ENCODE data around the gene ATF3.

Gene ATF3

DNA sequence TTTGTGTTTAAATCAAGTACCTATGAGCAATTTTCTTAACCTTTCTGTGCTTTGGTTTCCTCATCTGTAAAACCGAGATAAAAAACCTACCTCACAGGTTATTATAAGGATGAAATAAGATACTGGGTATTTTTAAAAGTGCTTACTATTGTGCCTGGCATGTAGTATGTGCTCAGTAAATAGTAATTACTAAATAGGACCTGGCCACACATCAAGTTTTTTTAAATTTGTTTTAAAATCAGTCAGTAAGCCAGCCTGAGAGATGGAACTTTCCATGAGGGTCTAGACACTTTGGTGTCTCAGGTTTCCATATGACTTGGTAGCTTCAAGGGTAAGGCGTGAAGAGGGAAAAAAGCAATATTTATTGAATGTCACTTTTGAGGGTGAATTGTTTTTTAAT is 7.0 kb upstream of the ATF3 start:
- ATAC-seq (ENCODE audit: insufficient read depth, low read depth): no peak
- Histone ChIP-seq H3K27ac (ENCODE audit: low read length) (no peak overlapping the region), H3K4me1 (ENCODE audit: insufficient read depth, low read length) (peaks cover 11% of the 10 kb centered on the region), H2AFZ (ENCODE audit: low read depth, low read length) (no peak overlapping the region), H3K4me2 (ENCODE audit: insufficient read depth, low read length) (no peak overlapping the region), H4K20me1 (ENCODE audit: insufficient read depth, low read length) (no peaks in the 10 kb centered on the region), H3K9ac (ENCODE audit: low read depth, low read length) (no peak overlapping the region), H3K9me3 (ENCODE audit: insufficient read depth, low read length, severe bottlenecking) (no peaks in the 10 kb centered on the region), H3K79me2 (ENCODE audit: insufficient read depth, low read length) (no peaks in the 10 kb centered on the region), H3K27me3 (ENCODE audit: insufficient read depth, low read length, poor library complexity) (peaks cover 60% of the 10 kb centered on the region), H3K4me3 (ENCODE audit: low read depth in 1 of 2, low read length in 2 of 2) (no peak overlapping the region), H3K36me3 (ENCODE audit: insufficient read depth, low read length) (no peaks in the 10 kb centered on the region)
- TF ChIP-seq EZH2 (IDR thresholded peaks at IDR 0.05; ENCODE audit: borderline replicate concordance, low read depth, low read length, severe bottlenecking): no peak
- TF ChIP-seq, protein P1, sequence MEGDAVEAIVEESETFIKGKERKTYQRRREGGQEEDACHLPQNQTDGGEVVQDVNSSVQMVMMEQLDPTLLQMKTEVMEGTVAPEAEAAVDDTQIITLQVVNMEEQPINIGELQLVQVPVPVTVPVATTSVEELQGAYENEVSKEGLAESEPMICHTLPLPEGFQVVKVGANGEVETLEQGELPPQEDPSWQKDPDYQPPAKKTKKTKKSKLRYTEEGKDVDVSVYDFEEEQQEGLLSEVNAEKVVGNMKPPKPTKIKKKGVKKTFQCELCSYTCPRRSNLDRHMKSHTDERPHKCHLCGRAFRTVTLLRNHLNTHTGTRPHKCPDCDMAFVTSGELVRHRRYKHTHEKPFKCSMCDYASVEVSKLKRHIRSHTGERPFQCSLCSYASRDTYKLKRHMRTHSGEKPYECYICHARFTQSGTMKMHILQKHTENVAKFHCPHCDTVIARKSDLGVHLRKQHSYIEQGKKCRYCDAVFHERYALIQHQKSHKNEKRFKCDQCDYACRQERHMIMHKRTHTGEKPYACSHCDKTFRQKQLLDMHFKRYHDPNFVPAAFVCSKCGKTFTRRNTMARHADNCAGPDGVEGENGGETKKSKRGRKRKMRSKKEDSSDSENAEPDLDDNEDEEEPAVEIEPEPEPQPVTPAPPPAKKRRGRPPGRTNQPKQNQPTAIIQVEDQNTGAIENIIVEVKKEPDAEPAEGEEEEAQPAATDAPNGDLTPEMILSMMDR (IDR thresholded peaks at IDR 0.05; ENCODE audit: borderline replicate concordance, extremely low read depth, low read length, poor library complexity, severe bottlenecking): no peak
- DNase-seq: no peak

DNA sequence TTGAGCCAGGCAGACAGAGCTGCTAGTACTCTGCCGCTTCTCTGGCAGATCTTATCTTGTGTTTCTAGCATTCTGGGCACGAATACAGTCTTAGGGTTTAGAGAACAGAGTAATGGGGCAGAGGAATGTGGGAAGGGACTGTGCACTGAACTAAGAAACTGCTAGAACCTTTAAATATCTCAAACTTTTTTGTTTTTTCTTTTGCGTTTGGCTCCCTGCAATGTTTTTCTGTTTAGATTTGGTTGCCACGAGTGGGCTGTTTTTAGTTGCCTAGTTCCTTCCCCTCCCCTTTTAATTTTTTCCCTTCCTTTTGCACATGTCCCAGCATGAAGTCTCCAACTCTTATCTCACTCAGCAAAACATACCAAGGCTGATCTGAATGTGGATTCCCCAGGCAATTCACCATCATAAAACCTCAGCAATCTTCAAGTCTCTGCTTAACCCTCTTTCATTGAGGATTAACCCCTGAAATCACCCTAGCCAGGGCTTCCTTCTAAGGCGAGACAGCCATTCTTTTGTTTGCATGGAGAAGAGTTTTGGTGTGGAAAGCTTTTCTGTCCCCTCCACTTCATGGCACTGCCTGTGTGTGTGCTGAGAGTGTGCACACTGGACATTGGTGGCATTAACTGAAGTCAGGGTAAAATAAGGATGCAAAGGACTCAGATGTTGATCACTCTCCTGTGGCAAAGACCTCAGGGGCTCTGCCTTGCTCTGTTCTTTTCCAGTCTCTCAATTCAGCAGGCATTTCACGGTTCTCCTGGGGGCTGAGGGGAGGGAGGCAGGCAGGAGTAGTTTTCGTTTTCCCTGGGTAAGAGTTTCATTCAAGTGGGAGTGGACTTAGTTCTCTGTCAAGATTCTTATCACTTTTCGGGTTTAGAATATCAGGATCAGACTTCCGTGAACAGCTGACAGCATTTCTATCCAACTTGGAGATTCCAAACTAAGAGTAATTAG is 2.8 kb upstream of the ATF3 start:
- TF ChIP-seq, protein P1 (IDR thresholded peaks at IDR 0.05; ENCODE audit: borderline replicate concordance, extremely low read depth, low read length, poor library complexity, severe bottlenecking): no peak
- peak; percentile 31 for TF ChIP-seq EZH2 (IDR thresholded peaks at IDR 0.05; ENCODE audit: borderline replicate concordance, low read depth, low read length, severe bottlenecking)
- Histone ChIP-seq H3K27ac (ENCODE audit: low read length) (no peak overlapping the region), H3K4me2 (ENCODE audit: insufficient read depth, low read length) (no peak overlapping the region), H4K20me1 (ENCODE audit: insufficient read depth, low read length) (peaks cover 12% of the 10 kb centered on the region; the same call in 1 of the 2 replicates), H3K4me1 (ENCODE audit: insufficient read depth, low read length) (peaks cover 29% of the 10 kb centered on the region), H2AFZ (ENCODE audit: low read depth, low read length) (no peak overlapping the region), H3K79me2 (ENCODE audit: insufficient read depth, low read length) (no peaks in the 10 kb centered on the region), H3K9me3 (ENCODE audit: insufficient read depth, low read length, severe bottlenecking) (no peaks in the 10 kb centered on the region), H3K27me3 (ENCODE audit: insufficient read depth, low read length, poor library complexity) (peaks cover 76% of the 10 kb centered on the region), H3K36me3 (ENCODE audit: insufficient read depth, low read length) (no peaks in the 10 kb centered on the region), H3K4me3 (ENCODE audit: low read depth in 1 of 2, low read length in 2 of 2) (no peak overlapping the region), H3K9ac (ENCODE audit: low read depth, low read length) (no peak overlapping the region)
- ATAC-seq (ENCODE audit: insufficient read depth, low read depth) (no peak), DNase-seq (no peak)

DNA sequence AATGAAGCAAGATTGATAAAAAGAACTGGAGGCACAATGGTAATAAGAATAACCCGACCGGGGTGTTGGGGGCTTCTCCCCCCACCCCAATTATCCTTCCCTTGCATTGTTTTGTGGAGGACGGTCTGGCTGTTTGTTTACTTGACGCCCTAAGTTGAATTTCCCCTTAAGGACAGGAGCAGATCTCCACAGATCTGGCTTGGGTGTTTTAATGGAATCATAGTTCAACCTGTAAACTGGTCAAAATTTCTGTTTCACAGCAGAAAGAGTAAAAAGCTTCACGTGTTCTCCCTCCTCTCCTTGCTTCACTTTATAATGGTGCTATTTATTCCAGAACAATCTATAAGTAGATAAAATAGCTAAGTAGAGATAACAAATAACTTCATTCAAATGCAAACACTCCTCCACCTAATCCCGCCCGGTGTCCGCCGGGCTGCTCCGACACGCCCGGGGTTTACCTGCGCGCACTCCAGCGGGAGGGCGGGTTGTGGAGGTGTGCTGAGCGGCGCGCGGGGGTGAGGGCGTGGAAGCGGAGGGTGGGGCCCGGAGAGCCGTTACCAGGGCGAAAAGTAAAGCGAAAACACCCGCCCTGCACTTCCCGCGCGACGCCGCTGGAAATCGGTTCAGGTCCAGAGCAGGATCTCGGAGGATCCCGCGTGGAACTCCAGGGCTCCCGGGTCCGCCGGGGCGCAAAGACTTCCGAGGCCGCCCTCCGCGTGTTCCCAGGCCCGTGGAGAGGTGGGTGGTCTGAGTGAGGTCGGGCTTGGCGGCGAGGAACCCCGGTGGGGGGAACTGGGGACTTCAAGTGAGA is 2.0 kb upstream of the ATF3 start:
- Histone ChIP-seq H3K4me1 (ENCODE audit: insufficient read depth, low read length) (peaks cover 32% of the 10 kb centered on the region), H3K36me3 (ENCODE audit: insufficient read depth, low read length) (no peaks in the 10 kb centered on the region), H3K9me3 (ENCODE audit: insufficient read depth, low read length, severe bottlenecking) (no peaks in the 10 kb centered on the region), H4K20me1 (ENCODE audit: insufficient read depth, low read length) (peaks cover 20% of the 10 kb centered on the region; the same call in 1 of the 2 replicates), H3K9ac (ENCODE audit: low read depth, low read length) (no peak overlapping the region), H3K79me2 (ENCODE audit: insufficient read depth, low read length) (no peaks in the 10 kb centered on the region), H3K4me3 (ENCODE audit: low read depth in 1 of 2, low read length in 2 of 2) (no peak overlapping the region), H3K27me3 (ENCODE audit: insufficient read depth, low read length, poor library complexity) (peaks cover 73% of the 10 kb centered on the region), H3K4me2 (ENCODE audit: insufficient read depth, low read length) (no peak overlapping the region), H2AFZ (ENCODE audit: low read depth, low read length) (no peak overlapping the region), H3K27ac (ENCODE audit: low read length) (no peak overlapping the region)
- ATAC-seq (ENCODE audit: insufficient read depth, low read depth): no peak
- TF ChIP-seq, protein P1 (IDR thresholded peaks at IDR 0.05; ENCODE audit: borderline replicate concordance, extremely low read depth, low read length, poor library complexity, severe bottlenecking): no peak
- TF ChIP-seq EZH2 (IDR thresholded peaks at IDR 0.05; ENCODE audit: borderline replicate concordance, low read depth, low read length, severe bottlenecking): no peak
- DNase-seq: no peak
